IPS DF 6.9 (cell line): Measurements from ENCODE around the gene ASPG.

ENCODE experiments used
- DNase-seq: peaks from one replicate; pipeline ENCODE4 v3.0.0-alpha.2; 2013; ENCODE audit warnings: low read depth, low spot score
- H3K27ac ChIP-seq: one replicate; pipeline ENCODE4 v1.5.1; 2013; ENCODE audit warnings: low read length, control low read depth
- H3K27me3 ChIP-seq: 2 replicates; pipeline ENCODE4 v1.6.1; 2013; ENCODE audit warnings: mild to moderate bottlenecking, low read length; ENCODE audit not compliant: control insufficient read depth, insufficient read depth
- H3K36me3 ChIP-seq: 2 replicates; pipeline ENCODE4 v1.6.1; 2013; ENCODE audit warnings: low read length; ENCODE audit not compliant: control insufficient read depth, insufficient read depth
- H3K4me1 ChIP-seq: 2 replicates; pipeline ENCODE4 v1.6.1; 2013; ENCODE audit warnings: low read length; ENCODE audit not compliant: control insufficient read depth, insufficient read depth
- H3K4me3 ChIP-seq: 2 replicates; pipeline ENCODE4 v1.5.1; 2013; ENCODE audit warnings: mild to moderate bottlenecking, low read length
- H3K9me3 ChIP-seq: 2 replicates; pipeline ENCODE4 v1.6.1; 2013; ENCODE audit warnings: low read length, inconsistent platforms; ENCODE audit not compliant: control insufficient read depth, insufficient read depth
- WGBS: extraction: QIAGEN DNeasy Blood & Tissue Kit; methylation state at CpG from one replicate; pipeline ENCODE4 v1.1.7; 2013; ENCODE audit warnings: mixed read lengths, missing lambda C conversion rate; ENCODE audit not compliant: insufficient read length, insufficient coverage; 5-methylcytosine and 5-hydroxymethylcytosine counted together

ASPG gene

GRCh38 chr14:104075530-104076151, 9.9 kb upstream of the ASPG start:
- Histone ChIP-seq H3K9me3 (peaks cover 1% of the 10 kb centered on the region; the same call in 1 of the 2 replicates), H3K4me1 (no peaks in the 10 kb centered on the region), H3K27me3 (no peaks in the 10 kb centered on the region), H3K27ac (no peak overlapping the region), H3K4me3 (no peak overlapping the region), H3K36me3 (no peaks in the 10 kb centered on the region)
- WGBS = no CpG with 5 or more reads among the region's 6 CpGs
- DNase-seq = no peak

GRCh38 chr14:104076743-104077142, 8.8 kb upstream of the ASPG start:
- DNase-seq = no peak
- Histone ChIP-seq H3K27me3 (no peaks in the 10 kb centered on the region), H3K4me1 (no peaks in the 10 kb centered on the region), H3K4me3 (no peak overlapping the region), H3K27ac (no peak overlapping the region), H3K9me3 (peaks cover 1% of the 10 kb centered on the region; the same call in 1 of the 2 replicates), H3K36me3 (no peaks in the 10 kb centered on the region)
- no CpG with 5 or more reads among the region's 5 CpGs for WGBS

GRCh38 chr14:104078031-104078455, 7.5 kb upstream of the ASPG start:
- no peaks in the 10 kb centered on the region for H3K36me3 ChIP-seq
- no peaks in the 10 kb centered on the region for H3K27me3 ChIP-seq
- no peak overlapping the region for H3K4me3 ChIP-seq
- no peak overlapping the region for H3K27ac ChIP-seq
- DNase-seq = peak; percentile 83
- no peaks in the 10 kb centered on the region for H3K4me1 ChIP-seq
- peaks cover 1% of the 10 kb centered on the region; the same call in 1 of the 2 replicates for H3K9me3 ChIP-seq
- WGBS = no CpG with 5 or more reads among the region's 7 CpGs

GRCh38 chr14:104080376-104081260, 4.9 kb upstream of the ASPG start:
- no peak overlapping the region for H3K4me3 ChIP-seq
- H3K27me3 ChIP-seq = no peaks in the 10 kb centered on the region
- no CpG with 5 or more reads among the region's 23 CpGs for WGBS
- no peak for DNase-seq
- H3K9me3 ChIP-seq = no peaks in the 10 kb centered on the region
- H3K36me3 ChIP-seq = no peaks in the 10 kb centered on the region; the same call in 1 of the 2 replicates
- H3K4me1 ChIP-seq = no peaks in the 10 kb centered on the region
- H3K27ac ChIP-seq = no peak overlapping the region

GRCh38 chr14:104081261-104081835, 4.2 kb upstream of the ASPG start:
- Histone ChIP-seq H3K27me3 (no peaks in the 10 kb centered on the region), H3K4me1 (no peaks in the 10 kb centered on the region), H3K27ac (no peak overlapping the region), H3K36me3 (no peaks in the 10 kb centered on the region; the same call in 1 of the 2 replicates), H3K9me3 (no peaks in the 10 kb centered on the region), H3K4me3 (no peak overlapping the region)
- WGBS = no CpG with 5 or more reads among the region's 17 CpGs
- DNase-seq = no peak

GRCh38 chr14:104081951-104082464, 3.5 kb upstream of the ASPG start:
- no CpG with 5 or more reads among the region's 15 CpGs for WGBS
- Histone ChIP-seq H3K36me3 (no peaks in the 10 kb centered on the region; the same call in 1 of the 2 replicates), H3K4me1 (no peaks in the 10 kb centered on the region), H3K27ac (no peak overlapping the region), H3K27me3 (no peaks in the 10 kb centered on the region), H3K4me3 (no peak overlapping the region), H3K9me3 (no peaks in the 10 kb centered on the region)
- no peak for DNase-seq

GRCh38 chr14:104082807-104083206, 2.7 kb upstream of the ASPG start:
- DNase-seq = no peak
- WGBS = no CpG with 5 or more reads among the region's 12 CpGs
- no peaks in the 10 kb centered on the region for H3K4me1 ChIP-seq
- H3K4me3 ChIP-seq = no peak overlapping the region
- no peak overlapping the region for H3K27ac ChIP-seq
- H3K27me3 ChIP-seq = no peaks in the 10 kb centered on the region
- no peaks in the 10 kb centered on the region for H3K9me3 ChIP-seq
- H3K36me3 ChIP-seq = no peaks in the 10 kb centered on the region; the same call in 1 of the 2 replicates

- DNase-seq = no peak
- Histone ChIP-seq H3K27ac (no peak overlapping the region), H3K27me3 (no peaks in the 10 kb centered on the region), H3K36me3 (no peaks in the 10 kb centered on the region; the same call in 1 of the 2 replicates), H3K4me1 (no peaks in the 10 kb centered on the region), H3K9me3 (no peaks in the 10 kb centered on the region), H3K4me3 (no peak overlapping the region)
- no CpG with 5 or more reads among the region's 16 CpGs for WGBS
Observed at GRCh38 chr14:104084251-104085002, 1.1 kb upstream of the ASPG start.

GRCh38 chr14:104085889-104086201, 345 bp downstream of the ASPG start:
- no peaks in the 10 kb centered on the region for H3K4me1 ChIP-seq
- WGBS = no CpG with 5 or more reads among the region's 29 CpGs
- H3K9me3 ChIP-seq = no peaks in the 10 kb centered on the region
- DNase-seq = no peak
- H3K27me3 ChIP-seq = no peaks in the 10 kb centered on the region
- H3K36me3 ChIP-seq = no peaks in the 10 kb centered on the region; the same call in 1 of the 2 replicates
- H3K4me3 ChIP-seq = peak overlapping the region; percentile 45; the same call in 1 of the 2 replicates
- H3K27ac ChIP-seq = no peak overlapping the region

- Histone ChIP-seq H3K36me3 (no peaks in the 10 kb centered on the region; the same call in 1 of the 2 replicates), H3K4me1 (no peaks in the 10 kb centered on the region), H3K27ac (no peak overlapping the region), H3K27me3 (no peaks in the 10 kb centered on the region), H3K4me3 (no peak overlapping the region), H3K9me3 (no peaks in the 10 kb centered on the region)
- no CpG with 5 or more reads among the region's 13 CpGs for WGBS
- no peak for DNase-seq
Observed at GRCh38 chr14:104086210-104086660, 735 bp downstream of the ASPG start.
